HG03460 (cell line): Measurements from ENCODE around the gene OLFM2.
"Not testable (repeated sequence)": the region's sequence is repeated elsewhere in the genome, so short reads cannot be mapped to it uniquely, and the experiment has no call there.

Experiments used
- ATAC-seq: cut with Tn5 transposase; IDR thresholded peaks from one replicate; pipeline ENCODE4 v1.9.1; 2021; ENCODE audit not compliant: unreplicated experiment

OLFM2 gene

DNA sequence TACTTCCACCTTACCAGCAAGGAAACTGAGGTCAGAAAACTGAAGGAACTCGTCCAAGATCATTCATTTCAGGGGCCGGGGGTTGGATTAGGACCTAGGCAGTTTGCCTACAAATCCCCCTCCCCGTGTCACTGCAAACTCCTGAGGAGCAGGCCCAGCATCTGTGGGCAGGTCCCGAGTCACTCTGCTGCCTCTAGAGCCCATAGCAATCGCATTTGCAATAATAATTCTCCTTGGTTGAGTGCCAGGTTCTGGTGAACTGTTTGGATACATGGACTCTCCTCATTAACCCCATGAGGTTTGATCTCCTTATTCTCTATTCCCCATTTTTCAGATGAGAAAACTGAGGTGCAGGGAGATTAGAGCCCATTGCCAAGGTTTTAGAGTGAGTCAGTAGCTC, 100.3 kb downstream of the OLFM2 start:
- no peak for ATAC-seq

DNA sequence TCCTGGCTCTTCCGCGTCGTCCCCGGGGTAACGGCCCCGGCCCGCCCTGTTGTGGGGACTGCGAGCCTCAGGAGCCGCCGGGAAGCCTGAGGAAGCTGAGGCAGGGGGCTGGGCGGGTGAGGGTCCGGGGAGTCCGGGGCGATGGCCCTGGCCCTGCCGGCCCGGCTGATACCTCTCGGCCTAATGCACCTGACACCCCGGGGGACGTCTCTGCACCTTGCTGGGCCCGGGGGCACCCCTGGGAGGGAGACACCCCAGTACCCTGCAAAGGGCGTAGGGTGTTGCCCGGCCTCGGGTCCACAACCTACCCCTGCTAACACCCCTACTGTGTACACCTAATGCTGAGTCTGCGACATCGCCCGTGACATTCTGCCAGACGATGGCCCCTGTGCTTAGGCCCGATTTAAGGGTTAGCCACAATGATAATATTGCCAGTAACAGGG, 100.8 kb downstream of the OLFM2 start:
- ATAC-seq: peak; percentile 13

DNA sequence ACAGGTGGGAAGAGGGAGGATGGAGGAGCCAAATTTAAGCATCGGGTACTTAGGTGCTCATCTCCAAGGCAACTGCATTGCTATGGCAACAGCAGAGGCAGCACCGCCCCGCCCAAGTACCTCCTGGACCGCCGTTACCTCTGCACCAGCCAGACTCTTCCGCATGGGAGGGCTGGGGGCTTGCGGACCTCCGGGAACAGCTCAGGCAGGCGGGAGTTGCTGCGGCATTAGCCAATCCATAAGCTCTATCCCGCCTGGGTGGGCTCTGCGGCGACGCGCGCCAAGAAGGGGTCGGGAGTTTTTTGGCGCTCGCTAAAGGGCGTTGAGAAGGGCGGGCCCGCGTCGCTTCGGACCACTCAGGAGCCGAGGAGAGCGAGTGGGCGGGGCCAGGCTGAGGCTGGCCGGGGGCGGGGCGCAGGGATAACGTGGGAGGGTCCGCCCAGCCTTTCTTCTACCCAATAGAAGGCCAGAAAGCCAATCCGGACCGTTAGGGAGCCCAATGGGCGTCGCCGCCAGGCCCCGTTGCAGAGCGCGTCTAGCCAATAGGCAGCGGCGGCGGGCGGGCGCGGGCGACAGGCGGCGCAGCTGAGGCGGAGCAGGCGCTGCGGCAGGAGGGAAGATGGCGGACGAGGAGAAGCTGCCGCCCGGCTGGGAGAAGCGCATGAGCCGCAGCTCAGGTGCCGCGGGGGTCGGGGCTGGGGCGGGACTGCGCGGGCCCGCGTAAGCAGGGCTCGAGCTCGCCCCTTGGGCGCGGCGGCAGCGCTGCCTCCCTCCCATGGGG, 101.4 kb downstream of the OLFM2 start, which contains the start of gene PIN1:
Gene PIN1 (plus strand): TSS at position 593 of the 781 bp plus-strand sequence. CDS start 27 bp downstream, at position 620.
- ATAC-seq: peak; percentile 94

DNA sequence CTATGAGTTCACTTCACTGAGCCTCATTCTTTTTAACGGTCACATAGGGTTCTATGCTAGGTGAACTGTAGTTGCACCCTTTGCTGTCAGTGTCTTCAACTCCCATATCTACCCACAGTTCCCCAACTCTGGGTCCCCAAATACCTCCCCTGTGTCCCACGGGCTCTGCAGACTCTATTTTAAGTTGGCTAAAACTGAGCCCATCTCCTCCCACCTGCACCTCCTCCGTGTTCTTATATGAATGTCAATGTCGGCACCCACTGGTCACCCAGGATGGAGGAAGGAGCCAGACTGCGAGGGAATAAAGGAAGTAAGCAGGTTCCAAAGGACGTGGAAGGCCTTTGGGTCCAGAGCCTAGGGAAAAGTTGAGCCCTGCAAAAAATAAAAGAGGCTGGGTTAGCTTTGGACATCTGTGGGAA, 102.0 kb downstream of the OLFM2 start:
- ATAC-seq: no peak

DNA sequence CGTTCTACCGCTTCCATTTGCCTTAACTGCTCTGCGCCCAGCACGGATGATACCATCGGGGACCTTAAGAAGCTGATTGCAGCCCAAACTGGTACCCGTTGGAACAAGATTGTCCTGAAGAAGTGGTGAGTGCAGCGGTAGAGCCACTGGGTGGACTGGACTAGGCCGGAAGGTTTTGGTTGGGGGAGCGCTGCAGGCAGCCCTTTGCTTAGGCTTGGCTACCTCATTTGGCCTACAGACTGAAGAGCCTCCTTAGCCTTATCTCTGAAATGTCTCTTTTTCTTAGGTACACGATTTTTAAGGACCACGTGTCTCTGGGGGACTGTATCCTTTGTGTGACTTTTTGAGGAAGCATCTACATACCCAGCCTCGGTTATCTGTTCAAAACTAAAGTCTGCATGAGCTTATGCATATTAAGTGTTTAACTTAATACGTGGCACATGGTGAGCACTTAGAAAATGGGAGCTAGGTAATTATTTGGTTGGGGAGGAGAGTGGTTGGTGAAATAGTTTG, 107.7 kb downstream of the OLFM2 start:
- no peak for ATAC-seq

DNA sequence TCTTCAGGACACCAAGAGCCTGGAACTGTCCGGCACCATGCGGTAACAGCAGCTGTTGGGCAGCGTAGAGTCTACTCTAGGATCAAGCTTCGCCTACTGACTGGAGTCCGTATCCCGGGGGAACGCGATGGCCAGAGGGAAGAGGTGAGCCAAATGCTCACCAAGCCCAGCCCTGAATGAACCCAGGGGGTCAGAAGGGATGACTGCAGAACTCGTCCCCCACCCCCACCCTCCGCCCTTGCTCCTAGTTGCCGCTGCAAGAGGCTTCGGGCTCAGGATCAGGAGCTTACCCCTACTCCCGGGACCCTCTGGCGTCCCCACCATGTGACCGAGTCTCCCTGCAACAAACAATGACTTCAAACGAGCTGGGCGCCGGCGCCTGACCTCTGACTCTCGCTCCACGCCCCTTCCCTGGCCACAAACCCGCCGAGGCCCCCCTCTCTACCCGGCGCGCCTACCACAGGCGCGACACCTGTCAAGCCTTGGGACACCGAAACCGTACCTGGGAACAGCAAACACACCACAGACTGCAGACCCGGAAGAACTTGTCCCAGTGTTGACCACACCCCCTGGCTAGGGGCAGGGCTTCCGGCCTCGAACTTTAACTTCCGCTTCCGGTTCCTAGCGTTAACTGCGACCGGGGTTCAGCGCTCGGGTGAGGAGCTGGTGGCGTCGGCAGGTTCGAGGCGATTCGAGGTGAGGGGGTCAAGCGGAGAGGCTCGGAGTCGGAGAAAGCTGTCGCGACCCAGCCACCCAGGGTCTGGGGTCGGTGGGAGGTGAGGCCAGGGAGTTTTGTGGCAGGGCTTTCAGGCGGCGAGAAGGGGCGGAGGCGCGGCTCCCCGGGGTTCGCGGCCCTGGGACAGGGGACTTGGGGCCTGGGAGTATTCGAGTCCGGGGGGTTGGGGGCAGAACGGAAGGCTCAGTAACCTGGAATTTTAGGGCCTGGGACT, 108.8 kb downstream of the OLFM2 start, which contains the start of gene UBL5:
Gene UBL5 (plus strand): TSS at position 630 of the 950 bp plus-strand sequence. CDS start 420 bp downstream, outside the sequence.
- peak; percentile 91 for ATAC-seq

DNA sequence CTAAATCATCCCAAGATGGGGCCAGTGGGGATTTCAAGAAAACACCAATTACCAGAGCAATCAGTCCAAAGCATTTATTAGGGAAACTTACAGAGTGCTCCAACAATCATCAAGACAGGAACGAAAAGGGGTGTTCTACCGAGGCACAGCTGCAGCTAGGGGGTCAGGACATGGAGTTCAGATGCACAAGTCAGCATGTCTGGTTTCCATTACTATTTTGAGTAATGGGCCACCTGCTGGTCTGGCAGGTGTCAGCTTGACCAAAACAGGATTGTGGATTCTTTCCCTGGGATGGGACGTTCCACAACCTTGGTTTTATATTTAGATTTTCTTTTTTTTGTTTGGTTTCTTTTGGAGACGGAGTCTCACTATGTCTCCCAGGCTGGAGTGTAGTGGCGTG, 112.5 kb downstream of the OLFM2 start:
- no peak for ATAC-seq

DNA sequence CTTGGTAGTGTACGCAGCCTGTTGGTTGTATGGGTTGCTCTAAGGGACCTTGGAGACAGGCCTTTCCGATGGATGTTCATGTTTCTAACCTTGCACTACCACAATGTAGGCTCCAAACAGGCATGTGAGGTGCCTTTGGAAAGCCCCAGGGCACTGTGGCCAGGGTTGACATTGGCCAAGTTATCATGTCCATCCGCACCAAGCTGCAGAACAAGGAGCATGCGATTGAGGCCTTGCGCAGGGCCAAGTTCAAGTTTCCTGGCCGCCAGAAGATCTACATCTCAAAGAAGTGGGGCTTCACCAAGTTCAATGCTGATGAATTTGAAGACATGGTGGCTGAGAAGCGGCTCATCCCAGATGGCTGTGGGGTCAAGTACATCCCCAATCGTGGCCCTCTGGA, 116.3 kb downstream of the OLFM2 start:
- not testable (repeated sequence) for ATAC-seq

DNA sequence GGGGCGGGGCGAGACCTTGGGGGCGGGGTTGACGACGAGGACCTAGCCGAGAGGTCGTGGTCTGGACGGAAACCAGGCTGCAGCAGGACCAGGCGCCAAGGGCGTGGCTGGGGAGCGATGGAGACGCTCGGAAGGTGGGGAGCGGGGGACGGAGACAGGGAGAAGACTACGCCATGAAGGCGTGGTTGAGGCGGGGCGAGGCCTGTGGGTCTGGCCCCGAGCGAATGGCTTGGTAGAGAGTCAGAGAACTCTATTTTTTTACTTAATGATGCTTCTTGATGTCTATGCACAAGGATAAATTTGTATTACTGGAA, 116.8 kb downstream of the OLFM2 start:
- no peak for ATAC-seq

DNA sequence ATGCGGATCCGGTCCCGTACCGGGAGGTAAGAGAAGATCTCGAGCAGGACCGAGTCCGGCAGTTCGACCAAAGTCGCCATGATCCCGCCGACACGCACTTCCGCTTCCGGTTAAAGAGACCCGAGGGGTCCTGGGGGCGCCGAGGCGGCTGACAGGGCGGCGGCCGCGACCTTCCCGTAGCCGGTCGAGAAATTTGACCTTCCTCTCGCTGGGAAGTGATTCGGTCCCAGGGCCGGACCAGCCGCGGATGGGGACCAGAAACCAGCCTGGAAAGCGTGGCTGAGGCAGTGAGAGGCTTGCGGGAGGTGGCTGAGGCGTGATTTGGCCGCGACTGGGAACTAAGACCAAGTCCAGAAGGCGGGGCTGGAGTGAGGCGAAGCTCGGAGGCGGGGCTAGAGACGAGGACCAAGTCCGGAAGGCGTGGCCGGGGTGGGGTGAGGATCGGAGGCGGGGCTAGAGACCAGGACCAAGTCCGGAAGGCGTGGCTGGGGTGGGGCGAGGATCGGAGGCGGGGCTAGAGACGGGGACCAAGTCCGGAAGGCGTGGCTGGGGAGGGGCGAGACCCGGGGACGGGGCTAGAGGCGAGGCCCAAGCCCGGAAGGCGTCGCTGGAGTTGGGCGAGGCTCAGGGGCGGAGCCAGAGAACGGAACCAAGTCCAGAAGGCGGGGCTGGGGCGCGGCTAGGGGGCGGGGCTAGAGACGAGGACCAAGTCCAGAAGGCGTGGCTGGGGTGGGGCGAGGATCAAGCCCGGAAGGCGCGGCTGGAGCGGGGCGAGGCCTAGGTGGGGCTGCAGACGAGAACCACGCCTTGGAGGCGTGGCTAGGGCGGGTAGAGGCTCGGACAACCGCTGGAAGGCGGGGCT, 117.3 kb downstream of the OLFM2 start, which contains the start of gene FBXL12:
Gene FBXL12 (minus strand): TSS at position 346 of the 862 bp plus-strand sequence. CDS start 266 bp downstream, at position 80.
- peak; percentile 84 for ATAC-seq

DNA sequence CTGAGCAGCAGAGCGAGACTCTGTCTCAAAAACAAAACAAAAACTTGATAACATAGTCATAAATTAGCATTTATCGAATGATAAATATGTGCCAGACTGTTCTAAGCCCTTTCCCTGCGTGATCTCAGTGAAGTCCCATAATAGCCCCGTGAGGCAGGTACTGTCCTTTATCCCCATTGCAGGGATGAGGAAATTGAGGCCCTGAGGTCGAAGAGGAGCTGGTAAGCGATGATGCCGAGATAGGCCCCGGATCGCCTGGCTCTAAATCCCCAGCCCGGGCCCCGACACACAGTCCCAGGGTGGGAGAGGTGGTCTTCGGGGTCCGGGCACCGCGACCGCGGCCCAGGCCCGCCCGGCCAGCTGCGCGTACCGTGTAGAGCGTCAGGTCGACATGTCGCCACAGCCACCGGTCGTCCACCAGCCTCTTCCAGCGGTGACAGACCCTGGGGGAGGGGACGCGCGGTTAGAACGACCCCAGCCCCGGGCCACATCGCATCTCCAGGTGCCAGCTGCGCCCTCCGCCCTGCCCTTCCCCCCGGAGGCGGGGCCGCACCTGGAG, 118.1 kb downstream of the OLFM2 start:
- ATAC-seq: no peak

DNA sequence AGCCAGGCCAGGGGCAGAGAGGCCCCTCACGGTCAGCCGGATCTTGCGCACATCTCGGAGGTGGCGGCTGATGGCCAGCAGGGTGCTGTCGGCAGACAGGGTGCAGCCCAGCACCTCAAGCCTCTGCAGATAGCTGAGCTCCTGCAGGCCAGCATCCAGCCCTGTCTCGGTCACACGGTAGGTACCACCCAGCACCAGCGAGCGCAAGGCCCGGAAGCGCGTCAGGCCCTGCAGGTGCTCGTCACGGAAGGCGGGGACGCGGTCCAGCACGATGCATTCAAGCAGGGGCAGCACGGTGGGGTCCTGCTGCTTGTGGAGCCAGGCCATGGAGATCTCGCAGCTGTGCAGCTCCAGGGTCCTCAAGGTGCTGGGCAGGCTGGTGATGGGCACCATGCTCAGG, 125.2 kb downstream of the OLFM2 start:
- ATAC-seq: no peak

DNA sequence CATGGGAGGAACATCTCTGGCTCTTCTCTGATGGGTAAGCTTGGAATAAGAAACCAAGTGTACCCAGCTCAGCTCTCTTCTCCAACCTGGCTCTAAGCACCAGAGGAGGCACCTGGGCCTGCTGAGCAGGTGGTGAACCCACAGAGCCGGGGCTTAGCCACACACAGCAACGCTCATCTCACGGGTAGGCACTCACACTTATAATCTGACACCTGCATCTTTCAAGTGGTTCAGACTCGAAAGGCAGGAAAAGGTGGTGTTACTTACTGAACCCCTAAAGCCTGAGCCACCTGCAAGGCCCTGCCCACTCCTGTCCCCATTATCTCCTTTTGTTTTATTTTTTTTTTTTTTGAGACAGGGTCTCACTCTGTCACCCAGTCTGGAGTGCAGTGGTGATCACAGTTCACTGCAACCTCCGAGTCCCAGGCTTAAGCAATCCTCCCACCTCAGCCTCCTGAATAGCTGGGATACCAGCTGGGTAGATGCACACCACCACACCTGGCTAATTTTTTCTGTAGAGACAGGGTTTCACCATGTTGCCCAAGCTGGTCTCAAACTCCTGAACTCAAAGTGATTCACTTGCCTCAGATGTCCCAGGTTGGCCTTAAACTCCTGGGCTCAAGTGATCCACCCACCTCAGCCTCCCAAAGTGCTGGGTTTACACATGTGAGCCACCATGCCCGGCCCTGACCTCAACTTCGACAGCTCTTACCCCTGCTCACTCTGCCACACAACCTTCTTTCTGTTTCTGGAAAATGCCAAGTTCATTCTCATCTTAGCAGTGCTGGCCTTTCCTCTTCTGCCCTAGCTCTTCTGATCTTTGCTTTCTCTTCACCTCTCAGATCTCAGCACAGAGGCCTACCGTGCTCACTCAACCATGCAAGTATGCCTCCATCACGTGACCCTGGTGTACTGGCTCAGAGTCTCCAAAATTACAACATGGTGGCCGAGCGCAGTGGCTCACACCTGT, 127.2 kb downstream of the OLFM2 start:
- no peak for ATAC-seq

DNA sequence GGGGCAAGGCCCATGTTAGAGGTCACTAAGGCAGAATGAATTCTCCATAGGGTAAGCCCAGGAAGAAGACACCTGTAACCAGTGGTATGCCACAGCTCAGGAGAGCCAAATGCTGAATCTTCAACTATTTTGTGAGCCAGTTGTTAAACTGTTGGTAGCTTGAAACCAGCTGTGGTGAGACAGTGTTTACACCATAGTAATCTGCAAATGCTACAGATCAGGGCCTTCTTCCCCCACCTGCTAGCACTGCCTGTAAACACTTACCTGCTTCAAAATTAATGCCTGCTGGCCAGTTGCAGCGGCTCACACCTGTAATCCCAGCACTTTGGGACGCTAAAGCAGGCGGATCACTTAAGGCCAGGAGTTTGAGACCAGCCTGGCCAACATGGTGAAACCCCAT, 129.5 kb downstream of the OLFM2 start:
- no peak for ATAC-seq
